Activated naive CD4-positive, alpha-beta T cell treated with anti-CD3 and anti-CD28 coated beads, Interleukin-2, amount 50 U/mL, for 16 hours (primary cell): ENCODE measurements around the gene ZP1.
A peak's percentile ranks its signal among the peaks of the same experiment; 100 is the strongest.
"Not testable (repeated sequence)": the region's sequence is repeated elsewhere in the genome, so short reads cannot be mapped to it uniquely, and the experiment has no call there.

Source experiments
- DNase-seq: peaks from one replicate; pipeline ENCODE4 v3.0.0-alpha.2; 2020

ZP1 gene

DNA sequence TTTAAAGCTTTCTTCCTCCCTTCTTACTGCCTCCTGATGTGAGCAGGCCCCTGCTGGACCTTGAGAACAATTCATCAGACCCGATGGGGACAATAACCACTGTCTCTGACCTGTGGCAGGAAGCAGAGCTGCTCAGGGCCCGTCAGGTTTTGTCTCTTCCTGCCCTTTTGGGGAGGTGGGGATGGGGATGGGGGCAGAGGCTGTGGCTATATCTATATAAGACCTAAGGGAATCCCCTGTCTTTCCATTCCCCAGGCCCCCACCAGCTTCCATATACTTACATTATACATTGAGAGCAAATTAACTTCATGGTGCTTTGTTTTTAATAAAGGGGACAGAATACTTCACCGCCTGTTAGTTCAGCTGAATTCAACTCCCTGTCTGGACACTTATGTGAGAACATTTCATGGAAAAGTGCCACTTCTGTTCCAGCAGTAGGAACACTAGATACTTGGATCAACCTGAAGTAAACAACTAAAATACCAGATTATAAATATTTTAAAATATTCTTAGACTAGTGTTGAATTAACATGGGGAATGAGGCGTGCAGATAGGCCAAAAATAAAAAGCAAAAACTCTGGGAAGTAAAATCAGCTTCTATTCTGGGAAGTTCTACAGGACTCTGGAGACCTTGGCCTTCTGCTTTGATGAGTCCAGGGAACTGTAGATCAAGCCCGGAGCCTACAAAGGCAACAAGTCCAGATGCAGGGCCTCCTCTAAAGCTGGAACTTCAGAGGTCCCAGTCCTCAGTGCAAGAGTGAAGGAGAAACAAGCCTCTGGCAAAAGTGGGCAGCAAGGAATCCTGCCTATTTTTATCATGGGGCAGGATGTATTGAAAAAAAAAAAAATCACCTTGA is 11.1 kb downstream of the ZP1 start:
- DNase-seq = no peak

DNA sequence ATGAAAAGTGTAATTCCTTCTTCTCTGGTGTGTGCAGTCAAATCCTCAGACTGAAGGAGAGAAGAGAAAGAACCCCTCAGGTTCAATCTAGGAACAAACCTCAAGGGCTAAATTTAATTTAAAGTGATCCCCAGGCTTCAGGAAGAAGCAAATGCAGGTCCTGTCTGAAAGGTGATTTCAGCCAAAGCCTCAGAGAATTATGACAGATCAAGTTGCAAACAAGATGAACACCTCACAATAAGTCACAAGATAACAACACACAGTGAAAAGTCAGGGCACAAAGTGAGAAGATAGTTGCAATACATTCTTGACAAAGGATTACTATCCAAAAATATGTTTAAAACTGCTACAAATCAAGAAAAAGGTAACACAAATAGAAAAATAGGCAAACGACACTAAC is 11.8 kb downstream of the ZP1 start:
- DNase-seq = no peak

- DNase-seq = no peak
Observed at GRCh38 chr11:60879971-60880588, 12.7 kb downstream of the ZP1 start.

DNA sequence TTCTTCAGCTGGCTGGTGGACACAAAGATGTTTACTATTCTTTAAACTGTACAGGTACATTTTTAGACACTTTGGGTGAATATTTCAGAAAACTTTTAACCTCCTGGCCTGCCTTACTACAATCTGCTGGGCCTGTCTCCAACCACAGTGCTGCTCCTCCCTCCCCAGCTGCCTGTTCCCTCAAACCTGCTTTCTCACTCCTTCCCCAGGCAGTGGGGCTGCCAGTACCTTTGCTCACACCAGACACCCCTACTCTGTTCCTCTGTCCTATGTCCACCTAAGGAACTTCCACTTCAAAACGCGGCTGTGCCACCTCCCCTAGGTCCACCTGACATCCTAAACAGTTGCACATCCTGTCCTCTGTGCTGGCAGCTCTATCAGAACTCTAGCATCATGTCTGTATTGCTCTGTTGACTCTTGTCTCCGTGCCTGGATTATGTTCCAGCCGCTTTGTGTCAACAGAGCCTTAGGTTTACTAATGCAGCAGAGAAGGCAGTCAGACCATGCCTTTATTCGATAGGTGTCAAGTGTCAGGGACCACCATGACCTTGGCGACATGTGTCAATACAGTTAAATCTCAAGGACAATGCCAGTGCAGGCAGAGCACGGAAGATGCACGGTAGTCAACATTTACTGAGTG is 13.4 kb downstream of the ZP1 start:
- no peak for DNase-seq

- no peak for DNase-seq
Observed at GRCh38 chr11:60887556-60887955, 20.2 kb downstream of the ZP1 start.

- no peak for DNase-seq
Observed at GRCh38 chr11:60889869-60890311, 22.5 kb downstream of the ZP1 start.

DNA sequence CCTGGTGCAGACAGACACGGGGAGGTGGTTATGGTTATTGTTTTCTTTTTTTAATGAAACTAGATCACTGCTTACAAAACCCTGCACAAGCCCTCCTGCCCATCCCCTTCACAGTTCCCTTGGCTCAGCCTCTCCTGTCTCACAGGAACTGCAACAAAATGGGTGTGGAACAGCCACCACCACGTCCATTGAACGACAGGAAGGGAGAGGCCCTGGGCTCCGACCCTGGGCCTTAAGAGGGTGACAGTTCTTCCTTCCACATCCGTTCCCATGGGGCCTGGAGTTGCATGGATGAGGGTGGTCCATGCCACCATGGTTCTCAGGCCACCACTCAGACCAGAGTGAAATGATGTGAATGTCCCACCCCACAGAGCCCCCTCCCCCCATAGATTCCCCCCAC is 23.4 kb downstream of the ZP1 start:
- DNase-seq = no peak

GRCh38 chr11:60891103-60891741 is 23.9 kb downstream of the ZP1 start:
- no peak for DNase-seq

- no peak for DNase-seq
Observed at GRCh38 chr11:60895687-60896086, 28.3 kb downstream of the ZP1 start.

DNA sequence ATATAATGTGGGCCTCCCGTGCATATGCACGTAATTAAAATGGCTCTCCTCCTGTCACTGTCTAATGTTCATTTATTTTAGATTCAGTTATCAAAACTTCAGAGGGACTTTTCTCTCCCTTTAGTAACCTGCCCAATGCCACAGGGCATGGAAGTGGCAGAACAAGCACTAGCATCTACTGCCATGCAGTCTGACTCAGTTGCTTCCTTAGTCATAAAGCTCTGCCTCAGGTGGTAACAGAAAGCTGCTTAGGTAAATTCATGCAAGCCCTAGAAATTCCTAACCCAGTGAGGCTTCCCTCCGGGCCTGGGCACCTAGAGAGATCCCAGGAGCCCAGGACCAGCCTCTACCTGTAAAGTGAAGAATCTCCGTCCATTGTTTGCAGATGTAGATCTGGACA is 30.2 kb downstream of the ZP1 start:
- no peak for DNase-seq

DNA sequence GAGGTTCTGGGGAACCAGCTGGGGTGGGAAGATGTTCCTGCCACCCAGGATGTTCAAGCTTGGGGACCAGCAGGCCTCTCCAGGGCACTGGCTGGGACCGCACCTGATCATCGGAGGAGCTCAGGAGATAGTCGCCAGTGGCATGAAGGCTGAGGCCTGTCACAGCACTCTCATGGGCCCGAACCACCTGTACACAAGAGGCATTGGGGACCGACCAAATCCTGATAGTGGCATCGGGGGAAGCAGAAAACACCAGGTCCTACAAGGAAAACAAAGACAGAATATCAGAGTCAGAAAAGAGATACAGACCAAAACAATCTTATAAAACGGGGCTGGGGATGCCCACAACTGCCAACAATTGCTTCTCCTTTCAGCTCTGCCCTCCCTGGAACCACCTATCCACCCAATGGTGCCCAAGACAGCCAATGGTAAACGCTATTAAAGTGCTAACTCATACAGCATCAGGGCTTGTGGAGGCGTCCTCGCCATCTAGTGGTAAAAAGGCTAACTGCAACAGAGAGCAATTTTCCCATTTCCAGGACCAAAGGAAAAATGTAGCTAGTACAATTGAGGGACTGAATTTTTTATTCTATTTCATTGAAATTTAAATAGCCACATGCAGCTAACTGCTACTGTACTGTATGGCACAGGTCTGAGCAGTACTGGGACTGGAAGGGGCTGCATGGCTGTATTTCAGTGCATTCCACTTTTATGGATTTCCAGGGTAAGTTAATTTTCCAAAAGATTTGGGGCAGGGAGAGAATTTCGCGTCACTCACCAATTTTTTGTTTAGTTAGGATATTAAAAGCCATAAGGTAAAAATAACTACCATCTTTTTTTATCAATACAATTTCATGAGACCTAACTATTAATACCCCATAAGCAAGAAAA is 31.9 kb downstream of the ZP1 start:
- no peak for DNase-seq

- DNase-seq = no peak
Observed at GRCh38 chr11:60899977-60900376, 32.6 kb downstream of the ZP1 start.

GRCh38 chr11:60900673-60901404 is 33.5 kb downstream of the ZP1 start:
- no peak for DNase-seq

GRCh38 chr11:60902625-60903024 is 35.3 kb downstream of the ZP1 start:
- DNase-seq = no peak

GRCh38 chr11:60905047-60905446 is 37.7 kb downstream of the ZP1 start:
- DNase-seq = no peak

DNA sequence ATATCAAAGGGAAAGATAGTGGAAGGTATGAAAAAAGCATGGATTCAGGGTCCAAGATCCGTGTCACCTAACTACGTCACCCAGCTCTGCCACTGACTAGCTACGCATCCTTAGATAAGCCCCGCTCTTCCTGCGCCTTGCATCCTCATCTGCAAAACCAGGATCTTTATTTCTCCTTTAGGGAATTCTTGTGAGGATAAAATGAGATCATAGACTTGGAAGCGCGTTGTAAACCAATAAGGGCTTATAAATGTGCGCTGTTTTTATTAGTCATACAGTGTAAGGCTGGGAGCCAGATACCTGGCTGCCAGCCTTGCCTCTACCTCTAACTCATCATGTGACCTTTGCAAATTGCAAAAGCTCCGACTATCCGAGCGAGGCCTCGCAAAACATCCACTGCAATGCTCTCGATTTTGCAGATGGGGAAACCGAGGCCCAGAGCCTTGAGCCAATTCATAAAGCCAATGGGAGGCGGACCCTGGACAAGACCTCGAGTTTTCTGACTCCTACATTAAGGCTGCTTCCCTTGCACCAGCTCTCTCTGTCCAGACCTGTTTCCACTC is 38.3 kb downstream of the ZP1 start:
- peak; percentile 32 for DNase-seq

- peak; percentile 98 for DNase-seq
Observed at GRCh38 chr11:60906132-60906972, 39.0 kb downstream of the ZP1 start, which contains the start of gene PRPF19. Gene PRPF19 (minus strand): TSS chr11:60906585. CDS start chr11:60906382, 203 bp downstream.

DNA sequence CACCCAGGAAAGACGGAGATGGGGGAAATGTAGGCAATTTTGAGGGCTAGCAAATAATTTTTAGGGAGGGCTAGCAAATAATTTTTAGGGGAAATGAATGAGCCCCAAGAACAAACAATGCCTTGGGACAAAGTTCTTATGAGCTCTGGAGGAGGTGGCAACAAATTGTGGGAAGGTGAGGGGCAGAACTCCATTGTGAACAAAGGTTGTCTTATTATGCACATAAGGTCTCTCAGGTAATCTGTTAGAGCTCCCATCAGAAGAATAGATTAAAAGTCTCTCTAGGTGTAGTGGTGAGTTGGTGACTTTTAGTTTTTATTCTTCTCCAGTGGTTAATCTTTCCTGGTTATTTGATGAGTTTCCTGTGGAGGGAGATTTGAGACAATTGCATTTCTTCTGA is 41.5 kb downstream of the ZP1 start:
- no peak for DNase-seq

DNA sequence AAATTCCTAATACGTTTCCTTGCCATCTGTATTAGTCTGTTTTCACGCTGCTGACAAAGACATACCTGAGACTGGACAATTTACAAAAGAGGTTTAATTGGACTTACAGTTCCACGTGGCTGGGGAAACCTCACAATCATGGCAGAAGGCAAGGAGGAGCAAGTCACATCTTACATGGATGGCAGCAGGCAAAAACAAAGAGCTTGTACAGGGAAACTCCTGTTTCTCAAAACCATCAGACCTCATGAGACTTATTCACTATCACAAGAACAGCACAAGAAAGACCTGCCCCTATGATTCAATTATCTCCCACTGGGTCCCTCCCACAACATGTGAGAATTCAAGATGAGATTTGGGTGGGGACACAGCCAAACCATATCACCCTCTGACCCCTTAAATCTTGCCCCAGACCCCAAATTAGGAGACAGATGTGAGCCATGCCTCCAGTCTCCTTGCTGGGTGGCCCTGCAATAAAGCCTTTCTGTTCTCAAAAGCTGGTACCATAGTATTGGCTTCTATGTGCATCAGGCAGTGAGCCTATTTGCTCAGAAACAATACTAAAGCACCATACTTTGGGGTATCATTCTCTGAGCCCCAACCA is 42.4 kb downstream of the ZP1 start:
- not testable (repeated sequence) for DNase-seq

- no peak for DNase-seq
Observed at GRCh38 chr11:60910281-60910687, 42.9 kb downstream of the ZP1 start.
